OCI-LY7 (cell line): ENCODE data around the gene FAM120B. TPM values are rescaled to one million over a fixed set of nuclear protein-coding genes. Genes with fewer than 3 reads are reported as not detected.

Experiments
- BruUV-seq: library from RNA; stranded (reverse); fragments of 400-500 nt; replicated peaks from 2 replicates; lab custom pipeline; 2021; lab: Mats Ljungman, UMichigan
- CTCF ChIA-PET: fragments of 300-600 bp; sonication (Branson Sonifier 250); formaldehyde crosslinking; loops from one replicate; lab custom pipeline; 2022; ENCODE audit warnings: antibody characterized with exemption; ENCODE audit not compliant: unreplicated experiment; lab: Charles Lee
- POLR2A ChIA-PET: fragments of 300-600 bp; sonication (Branson Sonifier 250); formaldehyde crosslinking; loops from one replicate; lab custom pipeline; 2022; ENCODE audit warnings: antibody characterized with exemption; lab: Charles Lee
- DNase-seq: peaks from one replicate; pipeline ENCODE4 v3.0.0-alpha.2; 2015; ENCODE audit warnings: low spot score
- H2AFZ ChIP-seq: fragments of 200-600 bp; sonication (generic), shearing (Covaris generic); 2 replicates; pipeline ENCODE4 v1.6.1; 2014; ENCODE audit warnings: mild to moderate bottlenecking, antibody characterized with exemption, low read length, moderate library complexity
- H3K27ac ChIP-seq: fragments of 200-600 bp; sonication (generic); 2 replicates; pipeline ENCODE4 v1.5.1; 2014; ENCODE audit warnings: mixed run types, low read depth, mild to moderate bottlenecking, moderate library complexity, low read length, inconsistent platforms; ENCODE audit not compliant: poor library complexity, severe bottlenecking
- H3K36me3 ChIP-seq: fragments of 200-600 bp; sonication (generic); 2 replicates; pipeline ENCODE4 v1.6.1; 2014; ENCODE audit warnings: mild to moderate bottlenecking, antibody characterized with exemption, low read length, moderate library complexity, mixed read lengths; ENCODE audit not compliant: insufficient read depth
- H3K4me1 ChIP-seq: fragments of 200-600 bp; sonication (generic); 2 replicates; pipeline ENCODE4 v1.5.1; 2014; ENCODE audit warnings: mild to moderate bottlenecking, low read length; ENCODE audit not compliant: insufficient read depth, poor library complexity, severe bottlenecking
- H3K4me2 ChIP-seq: fragments of 200-600 bp; sonication (generic); 2 replicates; pipeline ENCODE4 v1.6.1; 2014; ENCODE audit warnings: mild to moderate bottlenecking, low read length
- H3K4me3 ChIP-seq: fragments of 200-600 bp; sonication (generic); 2 replicates; pipeline ENCODE4 v1.5.1; 2014; ENCODE audit warnings: mild to moderate bottlenecking, low read depth, low read length; ENCODE audit not compliant: poor library complexity, severe bottlenecking
- H3K79me2 ChIP-seq: fragments of 200-600 bp; sonication (generic); 2 replicates; pipeline ENCODE4 v1.6.1; 2016; ENCODE audit warnings: low read depth, mild to moderate bottlenecking, low read length, moderate library complexity, mixed read lengths; ENCODE audit not compliant: insufficient read depth
- H3K9me2 ChIP-seq: fragments of 200-600 bp; sonication (generic); 2 replicates; pipeline ENCODE4 v1.6.1; 2016; ENCODE audit warnings: mild to moderate bottlenecking, low read length, mixed read lengths; ENCODE audit not compliant: insufficient read depth
- H3K9me3 ChIP-seq: fragments of 200-600 bp; sonication (generic); 2 replicates; pipeline ENCODE4 v1.6.1; 2014; ENCODE audit warnings: mild to moderate bottlenecking, mixed run types, low read length, mixed read lengths
- H4K20me1 ChIP-seq: fragments of 200-600 bp; sonication (generic); 2 replicates; pipeline ENCODE4 v1.6.1; 2014; ENCODE audit warnings: mild to moderate bottlenecking, antibody characterized with exemption, low read length, moderate library complexity, mixed read lengths; ENCODE audit not compliant: insufficient read depth
- EZH2phosphoT487 ChIP-seq: fragments of 200-600 bp; sonication (generic); IDR thresholded peaks from 2 replicates; pipeline ENCODE4 v1.6.1; 2018; ENCODE audit warnings: low read depth, borderline replicate concordance, mild to moderate bottlenecking, mixed run types, antibody characterized with exemption, low read length, moderate library complexity, mixed read lengths
- intact Hi-C: fragments of 100-400 bp; cut with micrococcal nuclease; formaldehyde crosslinking; loops from one replicate; pipeline ENCODE4 v1.10.0; 2022; ENCODE audit not compliant: unreplicated experiment
- total RNA-seq, 2 experiments: library from RNA; depleted of rRNA in 1 of 2; stranded (reverse); fragments of >200 nt in 1 of 2; shearing (Covaris generic) in 1 of 2; gene quantifications; 2 replicates each; pipeline ENCODE4 v1.2.3, GENCODE V29; 2014 to 2022
- TF ChIP-seq, protein P1 (sequence below): fragments of 200-600 bp; sonication (generic); conservative IDR thresholded peaks from 2 replicates; pipeline ENCODE4 v1.5.1; 2014; ENCODE audit warnings: mild to moderate bottlenecking, antibody characterized with exemption, low read length, moderate library complexity, mixed read lengths

Gene FAM120B
- total RNA-seq, 2 experiments from 2014 or later = 12.8 to 32.9 TPM

DNA sequence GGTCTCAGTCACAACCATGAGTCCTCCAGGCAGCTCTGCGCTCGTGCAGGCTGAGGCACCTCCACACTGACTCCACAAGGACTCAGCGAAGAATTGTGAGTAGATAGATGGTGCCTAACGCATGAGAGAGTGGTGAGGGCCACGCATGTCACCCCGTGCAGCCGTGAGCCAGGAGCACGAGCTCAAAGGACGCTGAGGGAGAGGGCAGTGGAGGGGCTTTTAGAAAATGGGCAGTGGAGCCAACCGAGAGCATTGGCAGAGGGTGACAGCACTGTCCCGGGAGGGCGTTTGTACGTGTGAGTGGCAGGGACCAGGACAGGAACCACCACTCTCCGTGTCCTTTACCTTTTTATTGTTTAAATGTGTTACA is 141.0 kb downstream of the FAM120B start:
- Histone ChIP-seq H3K9me2 (no peaks in the 10 kb centered on the region), H3K9me3 (no peaks in the 10 kb centered on the region), H3K4me2 (no peak overlapping the region), H3K36me3 (no peaks in the 10 kb centered on the region), H3K79me2 (no peaks in the 10 kb centered on the region), H3K4me3 (no peak overlapping the region), H3K27ac (no peak overlapping the region), H2AFZ (no peak overlapping the region), H3K4me1 (no peaks in the 10 kb centered on the region), H4K20me1 (no peaks in the 10 kb centered on the region)
- POLR2A ChIA-PET = no interaction called here
- no peak for DNase-seq
- BruUV-seq = no TSS peak
- CTCF ChIA-PET = no interaction called here
- intact Hi-C loops = no loop called here
- no peak for TF ChIP-seq EZH2phosphoT487
- TF ChIP-seq, protein P1, sequence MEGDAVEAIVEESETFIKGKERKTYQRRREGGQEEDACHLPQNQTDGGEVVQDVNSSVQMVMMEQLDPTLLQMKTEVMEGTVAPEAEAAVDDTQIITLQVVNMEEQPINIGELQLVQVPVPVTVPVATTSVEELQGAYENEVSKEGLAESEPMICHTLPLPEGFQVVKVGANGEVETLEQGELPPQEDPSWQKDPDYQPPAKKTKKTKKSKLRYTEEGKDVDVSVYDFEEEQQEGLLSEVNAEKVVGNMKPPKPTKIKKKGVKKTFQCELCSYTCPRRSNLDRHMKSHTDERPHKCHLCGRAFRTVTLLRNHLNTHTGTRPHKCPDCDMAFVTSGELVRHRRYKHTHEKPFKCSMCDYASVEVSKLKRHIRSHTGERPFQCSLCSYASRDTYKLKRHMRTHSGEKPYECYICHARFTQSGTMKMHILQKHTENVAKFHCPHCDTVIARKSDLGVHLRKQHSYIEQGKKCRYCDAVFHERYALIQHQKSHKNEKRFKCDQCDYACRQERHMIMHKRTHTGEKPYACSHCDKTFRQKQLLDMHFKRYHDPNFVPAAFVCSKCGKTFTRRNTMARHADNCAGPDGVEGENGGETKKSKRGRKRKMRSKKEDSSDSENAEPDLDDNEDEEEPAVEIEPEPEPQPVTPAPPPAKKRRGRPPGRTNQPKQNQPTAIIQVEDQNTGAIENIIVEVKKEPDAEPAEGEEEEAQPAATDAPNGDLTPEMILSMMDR = no peak

DNA sequence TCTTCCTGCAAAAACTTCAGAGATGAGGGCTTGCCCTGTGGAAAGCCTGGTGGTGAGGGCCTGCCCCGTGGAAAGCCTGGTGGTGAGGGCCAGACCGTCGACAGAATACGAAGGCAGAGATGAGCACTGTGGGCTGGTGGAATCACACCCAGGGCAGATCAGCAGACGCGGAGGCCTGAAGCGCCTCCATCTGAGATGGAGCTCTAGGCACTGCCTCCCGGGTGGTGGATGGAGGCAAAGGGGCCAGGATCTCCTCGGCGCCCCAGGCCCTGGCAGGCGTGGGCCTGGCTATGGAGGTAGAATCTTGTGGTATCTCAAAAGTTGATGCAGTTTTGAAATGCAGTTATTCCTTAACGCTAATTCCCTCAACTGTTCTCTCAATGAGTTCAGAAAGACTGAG is 141.8 kb downstream of the FAM120B start:
- Histone ChIP-seq H3K36me3 (no peaks in the 10 kb centered on the region), H3K4me1 (no peaks in the 10 kb centered on the region), H4K20me1 (no peaks in the 10 kb centered on the region), H3K4me3 (no peak overlapping the region), H3K9me3 (no peaks in the 10 kb centered on the region), H2AFZ (no peak overlapping the region), H3K79me2 (no peaks in the 10 kb centered on the region), H3K9me2 (no peaks in the 10 kb centered on the region), H3K4me2 (no peak overlapping the region), H3K27ac (no peak overlapping the region)
- no TSS peak for BruUV-seq
- ChIA-PET CTCF (no interaction called here), POLR2A (no interaction called here)
- intact Hi-C loops = no loop called here
- TF ChIP-seq, protein P1 = no peak
- TF ChIP-seq EZH2phosphoT487 = no peak
- no peak for DNase-seq

DNA sequence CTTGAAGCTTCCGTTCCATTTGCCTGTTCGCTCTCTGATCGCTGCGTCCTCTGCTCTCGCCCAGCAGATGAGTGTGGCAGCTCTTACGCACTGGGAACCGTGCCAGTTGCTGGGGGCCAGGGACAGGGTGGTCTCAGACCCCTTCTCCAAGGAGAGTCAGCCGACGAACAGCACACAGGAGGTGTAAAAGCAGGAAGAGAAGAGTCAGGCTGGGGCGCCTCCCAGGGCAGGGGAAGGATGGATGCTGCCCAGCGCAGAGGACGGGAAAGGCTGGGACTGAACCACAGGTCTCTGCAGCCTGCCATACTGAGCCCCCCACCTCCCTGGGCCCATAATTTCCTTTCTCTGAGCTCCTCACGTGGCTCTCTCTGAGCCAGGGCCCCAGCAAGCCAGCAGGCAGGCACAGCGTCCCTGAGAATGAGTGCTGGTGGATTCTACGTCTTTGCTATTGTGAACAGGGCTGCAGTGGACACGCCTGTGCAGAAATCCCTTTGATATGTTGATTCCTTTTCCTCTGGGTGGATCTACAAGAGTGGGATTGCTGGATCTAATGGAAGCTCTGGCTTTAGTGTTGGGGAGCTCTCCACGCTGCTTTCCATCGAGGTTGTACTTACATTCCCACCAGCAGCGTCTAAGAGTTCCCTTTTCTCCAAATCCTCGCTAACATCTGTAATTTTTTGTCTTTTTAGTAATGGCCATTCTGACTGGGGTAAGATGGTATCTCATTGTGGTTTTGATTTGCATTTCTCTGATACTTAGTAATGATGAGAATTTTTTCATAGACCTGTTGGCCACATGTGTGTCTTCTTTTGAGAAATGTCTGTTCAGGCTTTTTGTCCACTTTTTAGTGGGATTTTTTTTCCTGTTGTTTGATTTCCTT is 142.4 kb downstream of the FAM120B start:
- Histone ChIP-seq H3K4me1 (no peaks in the 10 kb centered on the region), H3K36me3 (no peaks in the 10 kb centered on the region), H3K79me2 (no peaks in the 10 kb centered on the region), H3K27ac (no peak overlapping the region), H3K4me3 (no peak overlapping the region), H3K4me2 (no peak overlapping the region), H4K20me1 (no peaks in the 10 kb centered on the region), H2AFZ (no peak overlapping the region), H3K9me3 (no peaks in the 10 kb centered on the region), H3K9me2 (no peaks in the 10 kb centered on the region)
- ChIA-PET CTCF (no interaction called here), POLR2A (no interaction called here)
- no TSS peak for BruUV-seq
- DNase-seq = no peak
- intact Hi-C loops = no loop called here
- no peak for TF ChIP-seq EZH2phosphoT487
- TF ChIP-seq, protein P1 = no peak
